Adrenal gland (tissue), 5 donors: ENCODE results near the gene SSX2IP.

Experiments used
- POLR2A ChIP-seq, 2 donors: fragments of 450-650 bp; IDR thresholded peaks; one replicate each; pipeline ENCODE4 v1.6.1; 2017; ENCODE audit warnings: antibody characterized with exemption in 2 of 2, mild to moderate bottlenecking in 2 of 2, moderate library complexity in 1 of 2
- TF ChIP-seq, protein P1 (sequence below), 6 experiments: fragments of 450-650 bp in 4 of 6; fragments of 200-600 bp in 2 of 6; sonication (generic) in 1 of 6; IDR thresholded peaks; 1 replicate in 5 of 6; 2 replicates in 1 of 6; pipeline versions ENCODE4 v1.5.1 to v1.8.0; 2016 to 2021; ENCODE audit warnings: antibody characterized with exemption in 6 of 6, mild to moderate bottlenecking in 2 of 6, moderate library complexity in 1 of 6
- donor health status: DM: no; HTN: no; CAD: no.

- TF ChIP-seq, protein P1, sequence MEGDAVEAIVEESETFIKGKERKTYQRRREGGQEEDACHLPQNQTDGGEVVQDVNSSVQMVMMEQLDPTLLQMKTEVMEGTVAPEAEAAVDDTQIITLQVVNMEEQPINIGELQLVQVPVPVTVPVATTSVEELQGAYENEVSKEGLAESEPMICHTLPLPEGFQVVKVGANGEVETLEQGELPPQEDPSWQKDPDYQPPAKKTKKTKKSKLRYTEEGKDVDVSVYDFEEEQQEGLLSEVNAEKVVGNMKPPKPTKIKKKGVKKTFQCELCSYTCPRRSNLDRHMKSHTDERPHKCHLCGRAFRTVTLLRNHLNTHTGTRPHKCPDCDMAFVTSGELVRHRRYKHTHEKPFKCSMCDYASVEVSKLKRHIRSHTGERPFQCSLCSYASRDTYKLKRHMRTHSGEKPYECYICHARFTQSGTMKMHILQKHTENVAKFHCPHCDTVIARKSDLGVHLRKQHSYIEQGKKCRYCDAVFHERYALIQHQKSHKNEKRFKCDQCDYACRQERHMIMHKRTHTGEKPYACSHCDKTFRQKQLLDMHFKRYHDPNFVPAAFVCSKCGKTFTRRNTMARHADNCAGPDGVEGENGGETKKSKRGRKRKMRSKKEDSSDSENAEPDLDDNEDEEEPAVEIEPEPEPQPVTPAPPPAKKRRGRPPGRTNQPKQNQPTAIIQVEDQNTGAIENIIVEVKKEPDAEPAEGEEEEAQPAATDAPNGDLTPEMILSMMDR (IDR thresholded peaks at IDR 0.05): no peak
- TF ChIP-seq POLR2A (IDR thresholded peaks at IDR 0.05): no peak
Observed at GRCh38 chr1:84598418-84598817, 91.8 kb downstream of the SSX2IP start.
